Measurements from ENCODE around the gene DDX55. TPM values are rescaled to one million over a fixed set of nuclear protein-coding genes. Genes with fewer than 3 reads are reported as not detected.

DDX55 gene
- total RNA-seq, 1 experiment from 2014 or later = 23.5 TPM

Other genes starting within 250 kb of the DDX55 start
- 29.7 and 32.1 TPM in 2 replicates for gene SBNO1, start 237.3 kb upstream of the DDX55 start, total RNA-seq (2014; rRNA removed)
- gene KMT5A, start 218.0 kb upstream of the DDX55 start, total RNA-seq (2014; rRNA removed) = 51.9 and 62.7 TPM in 2 replicates
- 3.3 and 3.5 TPM in 2 replicates for gene RILPL2, start 165.4 kb upstream of the DDX55 start, total RNA-seq (2014; rRNA removed)
- gene SNRNP35, start 144.0 kb upstream of the DDX55 start, total RNA-seq (2014; rRNA removed) = 10.9 and 16.0 TPM in 2 replicates
- gene RILPL1, start 68.4 kb upstream of the DDX55 start, total RNA-seq (2014; rRNA removed) = 15.4 and 16.5 TPM in 2 replicates
- gene TMED2, start 17.5 kb upstream of the DDX55 start, total RNA-seq (2014; rRNA removed) = 259 and 262 TPM in 2 replicates
- gene EIF2B1, start 31.6 kb downstream of the DDX55 start, total RNA-seq (2014; rRNA removed) = 145 and 163 TPM in 2 replicates
- 40.0 and 46.2 TPM in 2 replicates for gene GTF2H3, start 31.7 kb downstream of the DDX55 start, total RNA-seq (2014; rRNA removed)
- gene TCTN2, start 69.0 kb downstream of the DDX55 start, total RNA-seq (2014; rRNA removed) = 11.2 and 13.5 TPM in 2 replicates
- gene ATP6V0A2, start 110.3 kb downstream of the DDX55 start, total RNA-seq (2014; rRNA removed) = 28.6 and 30.1 TPM in 2 replicates
- under 0.01 TPM in 1 of 2 replicates, not detected in the other for gene DNAH10, start 160.2 kb downstream of the DDX55 start, total RNA-seq (2014; rRNA removed)